Measurements from ENCODE around the gene LCE2A.

LCE2A gene, protein sequence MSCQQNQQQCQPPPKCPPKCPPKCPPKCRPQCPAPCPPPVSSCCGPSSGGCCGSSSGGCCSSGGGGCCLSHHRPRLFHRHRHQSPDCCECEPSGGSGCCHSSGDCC

DNA sequence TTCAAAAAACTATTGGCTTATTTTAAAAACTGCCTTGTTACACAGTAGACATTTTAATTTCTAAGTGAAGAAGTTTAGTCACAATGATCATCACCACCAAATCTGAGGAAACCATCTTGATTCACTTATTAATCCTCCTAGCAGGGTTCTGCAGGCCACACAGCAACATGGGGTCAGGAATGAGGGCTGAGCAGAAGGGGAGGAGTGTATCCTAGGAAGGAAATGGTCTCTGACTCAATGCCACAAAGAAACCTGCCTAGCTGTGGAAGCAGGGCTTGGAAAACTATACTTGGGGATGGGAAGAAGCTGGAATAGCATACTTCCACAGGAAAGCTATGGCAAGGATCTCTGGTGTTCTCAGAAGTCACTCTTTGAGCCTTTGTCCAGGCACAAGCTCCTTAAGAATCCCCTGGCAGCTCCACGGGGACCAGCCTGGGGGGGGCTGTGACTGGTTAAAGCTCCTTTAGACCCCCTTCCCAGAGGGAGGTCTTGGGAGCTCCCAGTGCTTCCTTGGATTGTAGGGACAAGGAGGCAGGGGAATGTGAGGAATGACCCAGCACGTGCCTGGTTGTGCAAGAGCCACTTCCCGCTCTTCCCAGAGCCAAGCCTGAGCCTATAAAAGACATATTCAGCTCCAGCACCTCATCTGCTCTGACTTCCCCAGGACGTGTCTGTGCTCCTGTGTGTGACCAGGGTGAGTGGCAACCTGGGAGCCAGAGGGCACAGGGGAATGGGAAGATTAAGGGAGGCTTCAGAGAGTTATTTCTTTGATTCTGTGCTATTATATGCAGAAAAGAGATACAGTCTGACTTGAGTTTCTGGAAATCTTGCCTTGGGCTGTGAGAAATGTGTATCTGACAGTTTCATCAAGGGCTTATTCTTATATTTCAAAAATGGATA, at the start of gene LCE2A:
Gene LCE2A, plus strand, starts transcription at position 645 of the 900 bp plus-strand sequence. CDS start 557 bp downstream, outside the sequence.
- intact Hi-C loops (cut with DNase I; ENCODE audit: low total_unique reads), result no loop called here
- H3K36me3 ChIP-seq, result no peaks in the 10 kb centered on the region
- no peaks in the 10 kb centered on the region for H3K4me1 ChIP-seq
- TF ChIP-seq CTCF (IDR thresholded peaks at IDR 0.05), result no peak
- H3K27me3 ChIP-seq, result no peaks in the 10 kb centered on the region
- H3K4me3 ChIP-seq, result no peak within 1 kb of the TSS
- DNase-seq, result no peak
- H3K27ac ChIP-seq, result no peak within 1 kb of the TSS
- H3K9me3 ChIP-seq, result no peaks in the 10 kb centered on the region

DNA sequence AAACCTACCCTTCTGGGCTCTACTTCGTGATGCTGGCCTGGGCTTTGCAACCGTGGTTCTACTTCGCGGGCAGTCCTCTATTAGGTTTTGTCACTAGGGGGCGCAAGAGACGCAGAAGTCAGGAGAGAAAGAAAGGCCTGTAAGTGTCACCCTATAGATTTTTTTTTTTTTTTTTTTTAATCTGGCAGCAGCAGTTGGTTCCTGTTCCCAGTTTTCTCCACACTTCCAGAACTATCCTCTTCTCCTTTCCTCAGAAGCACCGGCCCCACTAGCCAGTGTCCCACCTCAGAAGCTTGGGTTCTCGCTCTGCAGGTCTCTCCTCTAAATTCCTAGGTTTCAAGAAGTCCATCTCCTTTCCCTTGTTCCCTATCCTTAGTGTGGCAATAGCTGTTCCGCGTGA, 44.0 kb upstream of the LCE2A start:
- no peak for TF ChIP-seq CTCF (IDR thresholded peaks at IDR 0.05)
- Histone ChIP-seq H3K4me3 (no peak overlapping the region), H3K27me3 (no peaks in the 10 kb centered on the region), H3K27ac (no peak overlapping the region), H3K9me3 (no peaks in the 10 kb centered on the region), H3K36me3 (no peaks in the 10 kb centered on the region), H3K4me1 (no peaks in the 10 kb centered on the region)
- no peak for DNase-seq
- intact Hi-C loops (cut with DNase I; ENCODE audit: low total_unique reads), result no loop called here

- Histone ChIP-seq H3K9me3 (no peaks in the 10 kb centered on the region), H3K36me3 (no peaks in the 10 kb centered on the region), H3K4me1 (no peaks in the 10 kb centered on the region), H3K4me3 (no peak overlapping the region), H3K27ac (no peak overlapping the region), H3K27me3 (no peaks in the 10 kb centered on the region)
- intact Hi-C loops (cut with DNase I; ENCODE audit: low total_unique reads), result no loop called here
- TF ChIP-seq CTCF (IDR thresholded peaks at IDR 0.05), result no peak
- DNase-seq, result no peak
Observed at GRCh38 chr1:152656459-152656858, 41.7 kb upstream of the LCE2A start.

GRCh38 chr1:152657677-152658076, 40.5 kb upstream of the LCE2A start:
- intact Hi-C loops (cut with DNase I; ENCODE audit: low total_unique reads), result no loop called here
- H3K36me3 ChIP-seq, result no peaks in the 10 kb centered on the region
- no peaks in the 10 kb centered on the region for H3K4me1 ChIP-seq
- no peaks in the 10 kb centered on the region for H3K27me3 ChIP-seq
- DNase-seq, result no peak
- H3K27ac ChIP-seq, result no peak overlapping the region
- no peak for TF ChIP-seq CTCF (IDR thresholded peaks at IDR 0.05)
- no peak overlapping the region for H3K4me3 ChIP-seq
- no peaks in the 10 kb centered on the region for H3K9me3 ChIP-seq

GRCh38 chr1:152658649-152659048, 39.5 kb upstream of the LCE2A start:
- H3K4me1 ChIP-seq, result no peaks in the 10 kb centered on the region
- intact Hi-C loops (cut with DNase I; ENCODE audit: low total_unique reads), result no loop called here
- no peak for TF ChIP-seq CTCF (IDR thresholded peaks at IDR 0.05)
- no peak overlapping the region for H3K4me3 ChIP-seq
- no peaks in the 10 kb centered on the region for H3K9me3 ChIP-seq
- DNase-seq, result no peak
- no peaks in the 10 kb centered on the region for H3K27me3 ChIP-seq
- no peaks in the 10 kb centered on the region for H3K36me3 ChIP-seq
- H3K27ac ChIP-seq, result no peak overlapping the region

Data from tibial artery (tissue), 4 donors.